Measurements from ENCODE around the gene RBBP4. TPM values are rescaled to one million over a fixed set of nuclear protein-coding genes. Genes with fewer than 3 reads are reported as not detected.

Gene RBBP4
- total RNA-seq, 1 donor from 2014 or later: 186 TPM

DNA sequence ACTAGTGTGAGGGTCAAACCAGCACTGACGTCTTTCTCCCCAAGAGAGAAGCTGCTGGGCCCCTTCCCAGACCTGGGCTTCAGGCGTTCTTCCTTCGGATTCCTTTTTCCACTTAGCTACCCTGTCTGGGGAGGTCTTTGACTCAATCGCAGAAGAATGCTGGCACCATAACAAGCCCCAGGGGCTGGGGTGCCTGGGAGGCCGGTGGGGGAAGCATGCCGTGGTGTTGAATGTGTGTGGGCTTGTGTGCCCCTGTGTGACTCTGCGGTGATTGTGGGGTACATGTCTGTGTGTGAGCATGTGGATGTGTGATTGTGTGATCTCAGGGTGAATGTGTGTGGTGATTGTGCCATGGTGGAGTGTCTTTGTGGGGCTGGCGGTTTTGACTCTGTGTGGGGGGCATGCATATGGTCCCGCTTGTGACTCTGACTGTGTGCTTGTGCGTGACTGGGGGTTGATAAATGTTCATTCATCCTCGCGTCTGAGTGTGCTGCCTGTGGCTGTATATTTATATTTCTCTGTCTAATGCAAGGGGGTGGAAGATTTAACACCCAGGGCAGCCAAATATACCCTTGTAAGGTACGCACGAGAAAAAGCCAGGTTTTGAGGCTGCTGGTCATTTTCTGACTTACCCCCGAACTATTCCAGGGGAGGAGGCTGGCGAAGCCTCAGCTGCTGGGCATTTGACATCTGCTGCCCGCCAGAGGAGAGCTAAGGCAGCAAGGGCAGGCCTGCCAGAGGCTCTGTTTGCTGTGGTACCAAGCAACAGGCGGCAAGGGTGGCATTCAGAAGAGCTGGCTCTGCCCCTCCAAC, 52.7 kb downstream of the RBBP4 start:
- FAIRE-seq (peak; percentile 81), DNase-seq (ENCODE audit: low read depth) (peak; percentile 99)
- H3K9ac ChIP-seq (ENCODE audit: low read length): peak overlapping the region; percentile 99
- peak overlapping the region; percentile 70 for H3K4me3 ChIP-seq (ENCODE audit: insufficient read depth, low read depth, low read length)
- peak overlapping the region; percentile 22 for H2AFZ ChIP-seq (ENCODE audit: low read depth, low read length)
- H3K27ac ChIP-seq (ENCODE audit: low read depth, low read length): peak overlapping the region; percentile 99
- H3K4me1 ChIP-seq (ENCODE audit: insufficient read depth, low read length): peaks cover 39% of the 10 kb centered on the region
- H3K36me3 Mint-ChIP-seq (ENCODE audit: low read depth, unreplicated experiment): peaks cover 8% of the 10 kb centered on the region
- no peaks in the 10 kb centered on the region for H3K36me3 ChIP-seq (ENCODE audit: insufficient read depth, low read length)
- H3K27me3 ChIP-seq (ENCODE audit: insufficient read depth, low read length): no peaks in the 10 kb centered on the region
- peak overlapping the region; percentile 92 for H3K27ac Mint-ChIP-seq (ENCODE audit: unreplicated experiment)
- peak overlapping the region; percentile 96 for H3K4me2 ChIP-seq (ENCODE audit: low read length)
- H3K9me3 ChIP-seq (ENCODE audit: insufficient read depth, low read depth, low read length): no peaks in the 10 kb centered on the region
- no peaks in the 10 kb centered on the region for H3K27me3 Mint-ChIP-seq (ENCODE audit: low read depth, unreplicated experiment)
- no peaks in the 10 kb centered on the region for H3K9me3 Mint-ChIP-seq (ENCODE audit: unreplicated experiment)
- H3K4me3 Mint-ChIP-seq (ENCODE audit: unreplicated experiment): peak overlapping the region; percentile 82
- peaks cover 27% of the 10 kb centered on the region for H3K4me1 Mint-ChIP-seq (ENCODE audit: low read depth, unreplicated experiment)
- peaks cover 41% of the 10 kb centered on the region for H3K79me2 ChIP-seq (ENCODE audit: insufficient read depth, low read length)
- no peak for TF ChIP-seq EZH2 (IDR thresholded peaks at IDR 0.05; ENCODE audit: insufficient read depth, low read length)
- TF ChIP-seq, protein P1, sequence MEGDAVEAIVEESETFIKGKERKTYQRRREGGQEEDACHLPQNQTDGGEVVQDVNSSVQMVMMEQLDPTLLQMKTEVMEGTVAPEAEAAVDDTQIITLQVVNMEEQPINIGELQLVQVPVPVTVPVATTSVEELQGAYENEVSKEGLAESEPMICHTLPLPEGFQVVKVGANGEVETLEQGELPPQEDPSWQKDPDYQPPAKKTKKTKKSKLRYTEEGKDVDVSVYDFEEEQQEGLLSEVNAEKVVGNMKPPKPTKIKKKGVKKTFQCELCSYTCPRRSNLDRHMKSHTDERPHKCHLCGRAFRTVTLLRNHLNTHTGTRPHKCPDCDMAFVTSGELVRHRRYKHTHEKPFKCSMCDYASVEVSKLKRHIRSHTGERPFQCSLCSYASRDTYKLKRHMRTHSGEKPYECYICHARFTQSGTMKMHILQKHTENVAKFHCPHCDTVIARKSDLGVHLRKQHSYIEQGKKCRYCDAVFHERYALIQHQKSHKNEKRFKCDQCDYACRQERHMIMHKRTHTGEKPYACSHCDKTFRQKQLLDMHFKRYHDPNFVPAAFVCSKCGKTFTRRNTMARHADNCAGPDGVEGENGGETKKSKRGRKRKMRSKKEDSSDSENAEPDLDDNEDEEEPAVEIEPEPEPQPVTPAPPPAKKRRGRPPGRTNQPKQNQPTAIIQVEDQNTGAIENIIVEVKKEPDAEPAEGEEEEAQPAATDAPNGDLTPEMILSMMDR (IDR thresholded peaks at IDR 0.05; ENCODE audit: insufficient read depth, low read depth, low read length): no peak
- peaks cover 17% of the 10 kb centered on the region for H4K20me1 ChIP-seq (ENCODE audit: insufficient read depth, low read length)

DNA sequence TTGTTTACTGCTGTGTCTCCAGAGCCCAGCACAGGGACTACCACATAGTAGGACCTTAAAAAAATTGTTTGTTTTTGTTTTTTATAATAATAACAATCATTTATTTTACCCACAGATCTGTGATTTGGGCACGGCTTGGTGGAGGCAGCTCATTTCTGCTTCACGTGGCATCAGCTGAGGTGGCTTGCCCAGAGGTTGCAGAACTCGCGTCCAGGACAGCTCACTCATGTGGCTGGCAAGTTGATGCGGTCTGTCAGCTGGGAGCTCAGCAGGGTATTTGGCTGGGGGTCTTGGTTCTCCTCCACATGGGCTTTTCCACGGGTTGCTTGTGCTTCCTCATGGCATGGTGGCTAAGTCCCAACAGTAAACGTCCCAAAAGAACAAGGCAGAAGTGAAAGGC, 54.5 kb downstream of the RBBP4 start:
- H3K27me3 Mint-ChIP-seq (ENCODE audit: low read depth, unreplicated experiment): no peaks in the 10 kb centered on the region
- Histone ChIP-seq H3K27me3 (ENCODE audit: insufficient read depth, low read length) (no peaks in the 10 kb centered on the region), H3K9ac (ENCODE audit: low read length) (no peak overlapping the region), H4K20me1 (ENCODE audit: insufficient read depth, low read length) (peaks cover 2% of the 10 kb centered on the region), H3K4me1 (ENCODE audit: insufficient read depth, low read length) (peaks cover 34% of the 10 kb centered on the region), H3K4me2 (ENCODE audit: low read length) (no peak overlapping the region), H3K36me3 (ENCODE audit: insufficient read depth, low read length) (no peaks in the 10 kb centered on the region), H3K27ac (ENCODE audit: low read depth, low read length) (no peak overlapping the region), H3K79me2 (ENCODE audit: insufficient read depth, low read length) (peaks cover 23% of the 10 kb centered on the region), H2AFZ (ENCODE audit: low read depth, low read length) (no peak overlapping the region), H3K4me3 (ENCODE audit: insufficient read depth, low read depth, low read length) (no peak overlapping the region), H3K9me3 (ENCODE audit: insufficient read depth, low read depth, low read length) (no peaks in the 10 kb centered on the region)
- H3K27ac Mint-ChIP-seq (ENCODE audit: unreplicated experiment): no peak overlapping the region
- H3K9me3 Mint-ChIP-seq (ENCODE audit: unreplicated experiment): no peaks in the 10 kb centered on the region
- DNase-seq (ENCODE audit: low read depth): no peak
- no peak for FAIRE-seq
- H3K36me3 Mint-ChIP-seq (ENCODE audit: low read depth, unreplicated experiment): peaks cover 2% of the 10 kb centered on the region
- H3K4me3 Mint-ChIP-seq (ENCODE audit: unreplicated experiment): no peak overlapping the region
- TF ChIP-seq EZH2 (IDR thresholded peaks at IDR 0.05; ENCODE audit: insufficient read depth, low read length): no peak
- TF ChIP-seq, protein P1 (IDR thresholded peaks at IDR 0.05; ENCODE audit: insufficient read depth, low read depth, low read length): no peak
- peaks cover 21% of the 10 kb centered on the region for H3K4me1 Mint-ChIP-seq (ENCODE audit: low read depth, unreplicated experiment)

DNA sequence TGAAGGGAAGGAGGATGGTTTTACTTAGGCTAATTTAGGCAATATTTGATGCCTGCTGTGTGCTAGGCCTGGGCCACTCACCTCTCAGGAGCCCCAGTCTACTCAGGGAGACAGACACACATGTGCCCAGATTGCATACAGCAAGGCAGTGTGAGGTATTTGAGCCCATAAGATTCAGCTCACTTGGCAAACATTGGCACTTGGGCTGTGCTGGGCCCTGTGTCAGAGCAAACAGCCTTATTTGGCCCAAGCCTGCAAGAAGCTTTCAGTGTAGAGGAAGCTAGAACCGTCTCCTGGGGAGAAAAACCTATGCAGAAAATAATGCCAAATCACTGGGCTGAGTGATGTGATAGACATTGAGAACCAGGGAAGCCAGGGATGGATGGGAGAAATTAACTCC, 55.5 kb downstream of the RBBP4 start:
- no peaks in the 10 kb centered on the region for H3K27me3 Mint-ChIP-seq (ENCODE audit: low read depth, unreplicated experiment)
- H3K4me3 Mint-ChIP-seq (ENCODE audit: unreplicated experiment): no peak overlapping the region
- H3K27ac ChIP-seq (ENCODE audit: low read depth, low read length): no peak overlapping the region

More for the DNA sequence above, 55.5 kb downstream of the RBBP4 start:
- Histone ChIP-seq H3K4me1 (ENCODE audit: insufficient read depth, low read length) (peaks cover 26% of the 10 kb centered on the region), H3K4me2 (ENCODE audit: low read length) (no peak overlapping the region), H3K36me3 (ENCODE audit: insufficient read depth, low read length) (no peaks in the 10 kb centered on the region), H3K4me3 (ENCODE audit: insufficient read depth, low read depth, low read length) (no peak overlapping the region), H3K9me3 (ENCODE audit: insufficient read depth, low read depth, low read length) (no peaks in the 10 kb centered on the region), H4K20me1 (ENCODE audit: insufficient read depth, low read length) (no peaks in the 10 kb centered on the region), H3K79me2 (ENCODE audit: insufficient read depth, low read length) (peaks cover 13% of the 10 kb centered on the region), H3K27me3 (ENCODE audit: insufficient read depth, low read length) (no peaks in the 10 kb centered on the region), H3K9ac (ENCODE audit: low read length) (no peak overlapping the region), H2AFZ (ENCODE audit: low read depth, low read length) (peak overlapping the region; percentile 15)
- H3K9me3 Mint-ChIP-seq (ENCODE audit: unreplicated experiment): no peaks in the 10 kb centered on the region
- H3K27ac Mint-ChIP-seq (ENCODE audit: unreplicated experiment): peak overlapping the region; percentile 62
- DNase-seq (ENCODE audit: low read depth): no peak
- H3K36me3 Mint-ChIP-seq (ENCODE audit: low read depth, unreplicated experiment): no peaks in the 10 kb centered on the region
- no peak for FAIRE-seq
- TF ChIP-seq EZH2 (IDR thresholded peaks at IDR 0.05; ENCODE audit: insufficient read depth, low read length): no peak
- TF ChIP-seq, protein P1 (IDR thresholded peaks at IDR 0.05; ENCODE audit: insufficient read depth, low read depth, low read length): no peak
- H3K4me1 Mint-ChIP-seq (ENCODE audit: low read depth, unreplicated experiment): peaks cover 18% of the 10 kb centered on the region
